Stomach (tissue), 9 donors: ENCODE measurements around the gene RAG1. TPM values are rescaled to one million over a fixed set of nuclear protein-coding genes. Genes with fewer than 3 reads are reported as not detected.

ENCODE experiments used
- DNase-seq, 2 donors: peaks; one replicate each; pipeline versions ENCODE4 v3.0.0 to v3.0.0-alpha.2; 2013 to 2019
- H3K27ac ChIP-seq, 5 donors: fragments of 200-600 bp in 4 of 5; sonication (generic) in 4 of 5; one replicate each; pipeline ENCODE4 v1.5.1; 2013 to 2019; ENCODE audit warnings: mild to moderate bottlenecking in 1 of 5, moderate library complexity in 1 of 5
- H3K27me3 ChIP-seq, 3 donors: fragments of 200-600 bp; sonication (generic); one replicate each; pipeline ENCODE4 v1.5.1; 2017 to 2019; ENCODE audit warnings: mixed run types in 1 of 3
- H3K36me3 ChIP-seq, 4 donors: fragments of 200-600 bp; sonication (generic); 1 replicate in 3 of 4; 2 replicates in 1 of 4; pipeline ENCODE4 v1.5.1; 2016 to 2019
- H3K4me1 ChIP-seq, 4 donors: fragments of 200-600 bp; sonication (generic); one replicate each; pipeline ENCODE4 v1.5.1; 2016 to 2019
- H3K4me3 ChIP-seq, 4 donors: fragments of 200-600 bp; sonication (generic) in 3 of 4; one replicate each; pipeline ENCODE4 v1.5.1; 2016 to 2019; ENCODE audit warnings: mild to moderate bottlenecking in 1 of 4
- H3K9me3 ChIP-seq, 4 donors: fragments of 200-600 bp; sonication (generic); one replicate each; pipeline ENCODE4 v1.5.1; 2016 to 2019
- CTCF ChIP-seq, 7 experiments: fragments of 450-650 bp in 4 of 7; fragments of 200-600 bp in 3 of 7; sonication (generic) in 3 of 7; IDR thresholded peaks; one replicate each; pipeline ENCODE4 v1.5.1; 2016 to 2019; ENCODE audit warnings: antibody characterized with exemption in 7 of 7, control low read depth in 2 of 7, mild to moderate bottlenecking in 1 of 7
- EP300 ChIP-seq: sonication (generic); formaldehyde crosslinking; IDR thresholded peaks from one replicate; pipeline ENCODE4 v1.6.1; 2017; ENCODE audit warnings: antibody characterized with exemption
- POLR2A ChIP-seq, 4 donors: fragments of 450-650 bp; IDR thresholded peaks; one replicate each; pipeline ENCODE4 v1.6.1; 2016; ENCODE audit warnings: antibody characterized with exemption in 4 of 4, control low read depth in 2 of 4, mild to moderate bottlenecking in 1 of 4, moderate library complexity in 1 of 4
- POLR2AphosphoS5 ChIP-seq, 3 donors: sonication (generic); formaldehyde crosslinking; IDR thresholded peaks; one replicate each; pipeline ENCODE4 v1.6.1; 2016; ENCODE audit warnings: antibody characterized with exemption in 3 of 3
- WGBS, 5 donors: extraction: QIAGEN DNeasy Blood & Tissue Kit in 3 of 5; methylation state at CpG; one replicate each; pipeline versions ENCODE4 v1.1.5 to v1.1.7; 2013 to 2018; 5-methylcytosine and 5-hydroxymethylcytosine counted together
- intact Hi-C: fragments of 100-400 bp; cut with DNase I; formaldehyde crosslinking; loops from one replicate; pipeline ENCODE4 v1.15.1; 2023; ENCODE audit warnings: low total_unique reads
- polyA plus RNA-seq, 3 donors: library from polyadenylated mRNA; stranded (reverse); fragments of 200-250 nt; gene quantifications; one replicate each; pipeline ENCODE4 v1.2.3, GENCODE V29; 2013
- total RNA-seq, 5 donors: library from RNA; depleted of rRNA; stranded (reverse); fragments of >200 nt; gene quantifications; one replicate each; pipeline versions ENCODE4 v1.1.0 to v1.2.3, GENCODE V29; 2014 to 2016
- donor health status: healthy with polysubstance abuse.
- donor health status: Bipolar disorder and iron deficiency.
- donor health status: healthy.

Gene RAG1
- total and polyA plus RNA-seq, 8 donors = 0.23 to 5.0 (median 0.43) TPM; not detected in 2

GRCh38 chr11:36605221-36606216 lies 37.7 kb downstream of the RAG1 start:
- DNase-seq = no peak
- Histone ChIP-seq H3K9me3 (no peaks in the 10 kb centered on the region), H3K4me1 (no peaks in the 10 kb centered on the region), H3K27ac (no peak overlapping the region), H3K4me3 (no peak overlapping the region), H3K36me3 (peaks cover 0 to 7% (median 2%) of the 10 kb centered on the region in 4 donors), H3K27me3 (no peaks in the 10 kb centered on the region)
- intact Hi-C loops = no loop called here
- TF ChIP-seq CTCF (IDR thresholded peaks at IDR 0.05) (no peak), EP300 (no peak), POLR2AphosphoS5 (IDR thresholded peaks at IDR 0.05) (no peak), POLR2A (IDR thresholded peaks at IDR 0.05) (no peak)
- 74 to 85% (median 80%) methylated on average over 6 of the region's 6 CpGs for WGBS, 5 donors

GRCh38 chr11:36608491-36609199 lies 40.8 kb downstream of the RAG1 start:
- DNase-seq = no peak
- no peak overlapping the region for H3K4me3 ChIP-seq
- no peaks in the 10 kb centered on the region for H3K4me1 ChIP-seq
- intact Hi-C loops = no loop called here
- peaks cover 0 to 12% (median 8%) of the 10 kb centered on the region in 4 donors for H3K36me3 ChIP-seq
- no peaks in the 10 kb centered on the region for H3K9me3 ChIP-seq
- TF ChIP-seq POLR2AphosphoS5 (IDR thresholded peaks at IDR 0.05) (no peak), CTCF (IDR thresholded peaks at IDR 0.05) (no peak), POLR2A (IDR thresholded peaks at IDR 0.05) (no peak), EP300 (no peak)
- H3K27ac ChIP-seq = no peak overlapping the region
- no peaks in the 10 kb centered on the region for H3K27me3 ChIP-seq
- WGBS, 5 donors = 79 to 90% (median 86%) methylated on average over 1 of the region's 1 CpG

GRCh38 chr11:36609383-36609782 lies 41.6 kb downstream of the RAG1 start:
- intact Hi-C loops = no loop called here
- Histone ChIP-seq H3K27me3 (no peaks in the 10 kb centered on the region), H3K27ac (no peak overlapping the region), H3K4me3 (no peak overlapping the region), H3K9me3 (no peaks in the 10 kb centered on the region), H3K36me3 (peaks cover 0 to 12% (median 8%) of the 10 kb centered on the region in 4 donors), H3K4me1 (no peaks in the 10 kb centered on the region)
- WGBS, 5 donors = 47 to 76% (median 62%) methylated on average over 2 of the region's 2 CpGs
- TF ChIP-seq EP300 = no peak
- no peak for TF ChIP-seq POLR2A (IDR thresholded peaks at IDR 0.05)
- no peak for TF ChIP-seq CTCF (IDR thresholded peaks at IDR 0.05)
- no peak for TF ChIP-seq POLR2AphosphoS5 (IDR thresholded peaks at IDR 0.05)
- no peak for DNase-seq

GRCh38 chr11:36615826-36616225 lies 48.0 kb downstream of the RAG1 start:
- TF ChIP-seq POLR2AphosphoS5 (IDR thresholded peaks at IDR 0.05) (no peak), CTCF (IDR thresholded peaks at IDR 0.05) (no peak), POLR2A (IDR thresholded peaks at IDR 0.05) (no peak), EP300 (no peak)
- WGBS, 5 donors = 77 to 86% (median 82%) methylated on average over 3 of the region's 3 CpGs
- no peaks in the 10 kb centered on the region for H3K27me3 ChIP-seq
- H3K4me1 ChIP-seq = peaks cover 0 to 19% (median 9%) of the 10 kb centered on the region in 4 donors
- intact Hi-C loops = no loop called here
- no peaks in the 10 kb centered on the region for H3K9me3 ChIP-seq
- no peak overlapping the region for H3K4me3 ChIP-seq
- no peak for DNase-seq
- H3K27ac ChIP-seq = no peak overlapping the region
- peaks cover 0 to 4% (median 3%) of the 10 kb centered on the region in 4 donors for H3K36me3 ChIP-seq
